Jurkat, Clone E6-1 (cell line): ENCODE measurements around the gene TLK2.
A peak's percentile ranks its signal among the peaks of the same experiment; 100 is the strongest.

ENCODE experiments used
- DNase-seq: peaks from one replicate; pipeline ENCODE4 v3.0.0-alpha.2; 2011; ENCODE audit warnings: low read depth, low spot score
- H3K4me3 ChIP-seq: 2 replicates; pipeline ENCODE4 v1.5.1; 2011; ENCODE audit warnings: mild to moderate bottlenecking, low read length, control low read depth, moderate library complexity

TLK2 gene

DNA sequence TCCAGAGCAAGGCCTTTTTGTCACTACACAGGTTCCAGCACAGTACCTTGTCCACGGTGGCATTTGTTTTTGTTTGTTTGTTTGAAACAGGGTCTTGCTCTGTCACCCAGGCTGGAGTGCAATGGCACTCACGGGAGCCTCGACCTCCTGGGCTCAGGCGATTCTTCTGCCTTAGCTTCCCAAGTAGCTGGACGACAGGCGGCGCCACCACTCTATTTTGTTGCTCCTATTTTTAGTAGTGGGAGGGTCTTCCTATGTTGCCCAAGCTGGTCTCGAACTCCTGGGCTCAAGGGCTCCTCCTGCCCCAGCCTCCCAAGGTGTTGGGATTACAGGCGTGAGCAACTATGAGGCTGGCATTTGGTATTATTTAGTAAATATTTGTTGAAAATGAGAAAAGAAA is 159.2 kb downstream of the TLK2 start:
- H3K4me3 ChIP-seq, result no peak overlapping the region
- DNase-seq, result no peak

DNA sequence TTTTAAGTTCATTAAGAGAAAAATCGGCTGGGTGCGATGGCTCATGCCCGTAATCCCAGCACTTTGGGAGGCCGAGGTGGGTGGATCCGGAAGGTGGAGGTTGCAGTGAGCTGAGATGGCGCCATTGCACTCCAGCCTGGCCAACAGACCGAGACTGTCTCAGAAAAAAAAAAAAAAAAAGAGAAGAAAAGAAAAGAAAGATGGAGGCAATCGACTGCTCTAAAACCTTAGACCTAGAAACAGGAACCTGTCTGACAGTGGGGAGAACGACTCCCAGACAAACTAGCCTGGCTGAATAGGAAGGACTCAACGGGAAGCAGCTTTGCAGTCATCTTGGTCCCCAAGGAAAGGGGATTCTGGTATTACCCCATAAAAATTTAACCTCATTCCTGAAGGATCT is 162.5 kb downstream of the TLK2 start:
- DNase-seq, result no peak
- no peak overlapping the region for H3K4me3 ChIP-seq

DNA sequence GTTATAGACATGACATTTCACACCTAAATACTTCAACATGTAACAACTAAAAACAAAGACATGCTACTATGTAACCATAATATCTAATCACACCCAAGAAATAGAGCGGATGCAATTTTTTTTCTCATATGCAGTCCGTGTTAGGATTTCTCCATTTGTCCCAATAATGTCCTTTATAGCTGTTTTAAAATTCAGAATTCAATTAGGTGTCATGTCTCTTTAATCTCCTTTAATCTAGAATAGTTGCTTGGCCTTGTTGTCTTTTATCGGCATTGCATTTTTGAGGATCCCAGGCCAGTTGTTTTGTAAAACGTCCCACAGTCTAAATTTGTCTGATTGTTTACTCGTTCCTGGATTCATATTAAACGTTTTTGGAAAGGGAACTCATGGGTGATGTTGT is 163.3 kb downstream of the TLK2 start:
- no peak overlapping the region for H3K4me3 ChIP-seq
- DNase-seq, result no peak

- no peak for DNase-seq
- H3K4me3 ChIP-seq, result no peak overlapping the region
Measured at GRCh38 chr17:62643496-62643895, 164.9 kb downstream of the TLK2 start.

DNA sequence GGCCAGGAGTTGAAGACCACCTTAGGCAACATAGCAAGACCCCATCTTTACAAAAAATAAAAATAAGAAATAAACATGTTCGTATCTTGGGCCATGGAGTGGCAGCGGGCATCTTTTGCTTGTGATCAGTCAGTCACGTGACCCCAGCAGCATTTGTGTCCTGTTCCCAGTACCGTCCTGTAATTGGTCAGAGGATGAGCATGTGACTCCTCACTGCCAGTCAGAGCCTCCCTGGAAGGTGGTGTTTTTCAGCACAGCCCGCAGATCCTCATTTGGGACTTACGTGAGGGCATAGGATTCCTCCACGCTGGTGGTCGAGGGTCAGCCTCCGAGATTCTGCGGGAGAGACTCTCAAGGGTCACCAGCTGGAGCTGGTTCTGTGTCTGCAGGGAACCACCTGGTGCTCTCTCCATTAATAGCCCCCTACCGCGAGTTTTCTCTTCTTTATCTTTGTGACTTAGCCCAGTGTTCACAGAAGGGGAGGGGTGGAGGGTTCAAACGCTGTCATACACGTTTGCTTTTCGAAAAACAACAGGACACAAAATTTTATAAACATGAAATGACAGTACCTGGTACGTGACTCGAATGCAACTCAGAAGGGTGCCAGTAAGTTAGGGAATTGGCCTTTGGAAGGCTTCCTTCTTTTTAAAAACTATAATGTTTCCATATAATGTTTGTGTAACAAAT is 166.0 kb downstream of the TLK2 start:
- H3K4me3 ChIP-seq, result no peak overlapping the region
- no peak for DNase-seq

DNA sequence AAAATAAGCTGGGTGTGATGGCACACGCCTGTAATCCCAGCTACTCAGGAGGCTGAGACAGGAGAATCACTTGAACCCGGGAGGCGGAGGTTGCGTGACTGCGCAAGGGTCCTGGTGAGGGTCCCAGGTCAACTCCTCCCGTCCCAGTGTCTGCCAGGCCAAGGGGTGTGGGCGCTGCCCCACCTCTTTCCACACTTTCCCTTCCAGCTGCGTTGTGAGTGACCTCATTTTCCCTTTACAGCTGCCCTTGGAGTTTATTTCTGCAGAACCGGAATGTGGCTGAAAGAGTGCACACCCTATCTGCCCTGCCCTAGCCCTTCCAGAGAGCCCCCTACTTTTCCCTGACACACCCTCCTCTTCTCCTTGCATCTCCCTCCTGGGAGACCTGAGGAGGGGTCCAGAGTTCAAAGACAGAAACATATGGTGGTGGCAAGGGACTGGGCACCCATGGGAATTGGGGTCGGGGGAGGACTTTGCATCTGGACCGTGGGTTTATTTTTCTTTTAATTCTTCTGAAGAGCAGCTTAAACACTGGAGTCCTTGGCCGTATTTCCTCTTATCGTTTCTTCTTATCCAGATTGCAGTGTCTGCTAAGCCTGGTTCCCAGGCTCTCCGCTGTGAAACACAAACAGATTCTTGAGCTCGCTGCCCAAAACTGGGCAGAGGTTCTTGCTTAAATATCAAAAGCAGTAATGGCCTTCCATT is 169.8 kb downstream of the TLK2 start:
- DNase-seq, result no peak
- no peak overlapping the region for H3K4me3 ChIP-seq

DNA sequence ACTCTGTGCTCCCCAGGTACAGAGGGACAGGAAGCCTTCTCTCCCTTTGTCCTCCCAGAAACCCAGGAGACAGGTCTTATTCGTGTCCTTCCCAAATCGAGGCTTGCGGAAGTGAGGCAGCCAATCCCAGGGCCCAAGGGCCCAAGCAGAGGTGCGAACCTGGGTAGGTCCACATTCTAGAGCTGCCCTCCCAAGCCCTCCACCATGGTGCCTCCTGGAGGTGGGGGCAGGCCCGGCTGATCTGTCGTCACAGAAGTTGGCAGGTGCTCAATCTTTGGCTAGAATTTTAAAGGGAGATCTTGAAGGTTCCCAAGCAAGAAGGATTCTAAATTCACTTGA is 170.3 kb downstream of the TLK2 start:
- no peak overlapping the region for H3K4me3 ChIP-seq
- no peak for DNase-seq

DNA sequence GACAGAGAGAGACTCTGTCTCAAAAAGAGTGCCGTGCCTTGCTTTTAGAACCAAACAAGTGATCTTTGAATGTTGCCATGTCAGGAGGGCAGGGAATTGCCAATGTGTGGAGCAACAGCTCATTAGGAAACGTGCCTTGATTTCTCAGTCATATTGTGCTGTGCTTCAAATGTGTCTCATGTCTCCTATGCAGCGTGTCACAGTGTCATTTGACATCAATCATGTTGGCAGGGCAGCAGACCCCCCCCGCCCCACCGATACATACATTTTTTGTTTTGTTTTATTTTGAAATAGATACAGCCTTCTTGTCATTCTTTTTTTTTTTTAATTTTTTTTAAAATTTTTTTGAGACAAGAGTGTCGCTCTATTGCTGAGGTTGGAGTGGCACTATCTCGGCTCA is 170.9 kb downstream of the TLK2 start:
- DNase-seq, result no peak

DNA sequence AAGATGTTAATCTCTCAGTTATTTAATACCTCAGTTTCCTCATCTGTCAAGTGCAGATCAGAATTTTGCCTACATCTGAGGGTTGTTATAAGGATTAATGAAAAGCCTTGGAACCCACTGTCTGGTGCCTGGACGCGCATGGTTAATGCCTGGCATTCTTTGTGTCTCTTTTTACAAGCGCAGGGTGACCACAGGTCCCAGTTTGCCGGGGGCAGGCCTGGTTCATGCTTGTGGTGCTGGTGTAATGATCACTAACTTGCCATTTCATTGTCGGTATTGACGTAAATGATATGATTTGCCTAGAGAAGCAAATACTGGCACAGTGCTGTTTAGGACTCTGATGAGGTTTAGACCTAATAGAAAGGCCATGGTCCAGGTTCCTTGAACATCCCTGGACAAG is 172.0 kb downstream of the TLK2 start:
- no peak for DNase-seq
- no peak overlapping the region for H3K4me3 ChIP-seq

More for the DNA sequence above, 170.9 kb downstream of the TLK2 start:
- H3K4me3 ChIP-seq, result no peak overlapping the region

DNA sequence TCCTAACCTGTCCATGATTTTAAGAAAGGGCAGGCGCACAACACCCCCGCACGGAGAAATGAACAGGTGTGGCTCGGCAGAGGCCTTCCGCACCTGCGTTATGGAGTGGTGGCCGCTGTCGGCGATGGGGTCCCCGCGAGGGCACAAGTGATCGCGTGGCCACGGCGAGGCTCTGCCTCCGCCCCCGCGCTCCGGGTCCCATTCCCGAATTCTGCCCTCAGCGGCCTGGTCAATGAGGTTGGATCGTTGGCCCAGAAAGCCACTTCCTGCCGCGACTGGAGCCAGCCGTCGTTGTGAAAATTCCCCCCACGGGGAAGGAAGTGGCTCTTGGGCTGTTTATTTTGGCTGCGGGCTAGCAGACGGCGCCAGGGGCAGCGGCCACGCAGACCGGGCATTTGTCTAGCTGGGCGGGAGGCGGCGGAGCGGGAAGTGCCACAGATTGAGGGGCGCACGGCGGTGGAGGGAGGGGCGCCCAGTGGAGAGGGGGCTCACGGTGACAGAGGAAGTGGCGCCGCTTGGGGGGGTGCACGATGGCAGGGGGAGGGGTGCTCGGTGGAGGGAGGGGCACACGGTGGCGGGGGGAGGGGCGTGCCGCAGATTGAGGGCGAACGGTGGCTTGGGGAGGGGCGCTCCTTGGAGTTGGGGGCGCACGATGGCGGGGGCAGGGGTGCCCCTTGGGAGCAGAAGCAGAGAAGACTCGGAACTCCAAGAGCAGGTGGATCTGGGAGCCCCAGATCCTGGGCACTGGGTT is 173.8 kb downstream of the TLK2 start:
- DNase-seq, result peak; percentile 38
- peak overlapping the region; percentile 60 for H3K4me3 ChIP-seq

- peak; percentile 64 for DNase-seq
- H3K4me3 ChIP-seq, result peak overlapping the region; percentile 60
Measured at GRCh38 chr17:62653002-62653825, 174.6 kb downstream of the TLK2 start.

DNA sequence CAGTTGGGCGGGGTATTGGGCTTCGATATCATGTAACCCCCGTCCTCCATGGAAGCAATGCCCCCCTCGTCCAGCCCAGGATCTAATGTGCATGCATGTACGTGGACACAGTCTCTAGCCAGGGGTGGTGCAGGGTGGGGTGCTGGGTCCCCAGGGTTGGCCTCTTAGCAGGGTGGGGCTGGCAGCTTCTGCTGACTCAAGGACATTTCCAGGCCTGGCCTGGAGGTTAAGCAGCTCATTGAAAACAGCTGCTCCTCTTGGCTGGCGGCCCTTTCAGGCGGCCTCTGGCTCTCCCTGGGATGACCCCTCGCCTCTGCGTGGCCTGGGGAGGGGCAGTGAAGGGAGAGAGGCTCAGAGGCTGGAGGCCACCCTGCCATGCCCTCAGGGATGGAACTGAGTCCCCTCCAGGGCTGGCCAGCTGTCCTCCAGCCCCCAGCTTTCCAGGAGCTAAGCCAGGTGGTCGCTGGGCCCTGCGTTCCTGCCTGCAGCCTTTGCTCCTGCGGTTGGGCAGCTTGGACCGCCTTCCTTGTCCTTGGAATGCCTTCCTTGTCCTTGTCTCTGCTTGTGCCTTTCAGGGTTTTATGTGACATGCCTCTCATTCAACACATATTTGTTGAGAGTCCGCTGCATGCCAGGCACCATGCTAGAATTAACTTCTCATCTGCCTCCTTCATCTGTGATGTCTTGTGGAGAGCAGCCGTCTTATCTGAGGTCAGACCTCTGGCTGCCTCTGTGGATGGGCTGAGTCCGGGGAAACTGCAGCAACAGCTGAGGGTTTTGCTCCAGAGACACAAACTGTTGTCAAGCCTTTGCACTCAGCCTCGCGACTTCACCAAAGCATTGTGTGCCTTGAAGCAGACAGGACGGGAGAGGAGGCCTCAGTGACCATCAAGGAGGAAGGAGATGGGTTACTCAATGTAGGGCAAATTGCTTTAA is 175.5 kb downstream of the TLK2 start:
- no peak for DNase-seq
- no peak overlapping the region for H3K4me3 ChIP-seq

DNA sequence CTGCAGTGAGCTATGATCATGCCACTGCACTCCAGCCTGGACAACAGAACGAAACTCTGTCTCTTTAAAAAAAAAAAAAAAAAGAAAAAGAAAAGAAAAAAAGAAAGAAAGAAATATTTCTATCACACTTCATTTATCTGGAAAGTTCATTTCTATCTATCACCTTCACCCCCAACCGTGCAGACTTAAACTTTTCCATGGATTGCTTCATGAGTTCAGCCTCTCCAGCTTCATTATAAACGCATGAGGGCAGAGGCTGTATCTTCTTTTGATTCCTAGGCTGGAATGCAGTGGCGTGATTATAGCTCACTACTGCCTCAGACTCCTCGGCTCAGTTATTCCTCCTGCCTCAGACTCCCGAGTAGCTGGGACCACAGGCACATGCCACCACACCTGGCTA is 177.0 kb downstream of the TLK2 start:
- no peak for DNase-seq
- H3K4me3 ChIP-seq, result no peak overlapping the region

DNA sequence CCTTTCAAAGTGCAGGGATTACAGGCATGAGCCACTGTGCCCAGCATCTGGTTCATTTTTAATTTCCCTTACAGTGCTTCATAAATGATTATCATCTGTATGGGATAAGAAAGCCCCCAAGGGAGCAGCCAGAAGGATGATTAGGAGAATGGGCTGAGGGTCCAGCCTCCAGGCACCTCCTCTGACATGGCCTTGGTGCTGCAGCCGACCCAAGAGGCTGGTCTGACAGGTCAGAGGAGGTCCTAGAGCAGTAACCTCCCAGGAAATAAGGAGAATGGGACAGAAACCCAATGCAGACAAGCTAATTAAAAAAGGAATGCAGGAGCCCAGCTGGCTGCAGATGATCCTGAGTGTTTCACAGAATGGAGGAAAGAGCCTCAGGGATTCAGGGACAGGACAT is 177.8 kb downstream of the TLK2 start:
- no peak for DNase-seq

GRCh38 chr17:62657145-62657665 is 178.6 kb downstream of the TLK2 start:
- no peak for DNase-seq
- H3K4me3 ChIP-seq, result no peak overlapping the region

More for the DNA sequence above, 177.8 kb downstream of the TLK2 start:
- H3K4me3 ChIP-seq, result no peak overlapping the region

- H3K4me3 ChIP-seq, result no peak overlapping the region
- no peak for DNase-seq
Measured at GRCh38 chr17:62657690-62658089, 179.1 kb downstream of the TLK2 start.

- no peak for DNase-seq
- H3K4me3 ChIP-seq, result no peak overlapping the region
Measured at GRCh38 chr17:62658136-62658920, 179.7 kb downstream of the TLK2 start.
